Measurements from ENCODE around the gene BCAR3.

The BCAR3 gene

DNA sequence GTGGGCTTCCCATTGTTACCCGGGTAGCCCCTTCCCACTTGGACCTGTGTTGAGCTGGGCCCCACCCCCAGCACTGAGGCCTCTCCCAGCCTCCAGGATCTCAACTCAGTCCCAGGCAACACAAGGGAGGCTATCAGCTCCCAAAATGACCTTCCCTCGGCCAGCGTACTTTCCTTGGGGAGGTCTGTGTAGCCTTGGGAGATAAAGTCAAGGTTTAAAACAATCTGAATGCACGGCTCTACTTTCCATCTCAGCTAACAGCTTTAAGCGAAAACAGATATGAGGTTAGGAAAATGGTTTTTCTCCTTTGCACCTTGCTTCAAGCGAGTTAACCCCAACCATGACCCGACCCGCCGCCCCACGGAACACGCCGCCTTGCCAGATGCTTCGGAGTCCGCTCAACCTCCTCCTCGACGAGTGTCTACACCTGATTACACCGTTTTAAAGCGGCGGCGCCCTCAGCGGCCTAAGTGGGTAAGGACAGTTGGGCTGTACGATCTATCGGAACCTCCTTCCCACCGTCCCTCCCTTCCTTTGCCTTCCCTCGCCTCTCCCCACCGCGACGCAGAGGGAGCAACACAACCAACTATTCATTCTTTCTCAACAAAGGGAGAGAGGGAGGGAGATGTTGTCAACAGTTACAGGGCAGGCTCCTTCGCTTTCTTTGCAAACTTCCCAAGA lies 1.1 kb downstream of the BCAR3 start:
- Histone ChIP-seq H3K23ac (ENCODE audit: low read length) (no peak overlapping the region), H2BK120ac (ENCODE audit: insufficient read depth, low read length, poor library complexity) (peak overlapping the region; percentile 78), H2AK5ac (ENCODE audit: low read length) (peak overlapping the region; percentile 0), H3K79me2 (ENCODE audit: control insufficient read depth, insufficient read depth, low read length, poor library complexity) (peaks cover 24% of the 10 kb centered on the region), H3K4me2 (ENCODE audit: low read length) (peak overlapping the region; percentile 89), H3K9ac (ENCODE audit: low read length) (peak overlapping the region; percentile 81), H3K4me1 (ENCODE audit: control insufficient read depth in 1 of 2, insufficient read depth in 2 of 2, low read length in 2 of 2) (peaks cover 9 to 16% of the 10 kb centered on the region in 2 experiments), H2BK5ac (ENCODE audit: low read depth, low read length, poor library complexity) (peak overlapping the region; percentile 88), H3K14ac (ENCODE audit: low read length) (peak overlapping the region; percentile 88), H4K12ac (ENCODE audit: low read depth, low read length) (peak overlapping the region; percentile 92), H3K79me1 (ENCODE audit: low read length) (peaks cover 15% of the 10 kb centered on the region), H3K18ac (ENCODE audit: low read length) (peak overlapping the region; percentile 88), H3K27me3 (ENCODE audit: insufficient read depth, low read length) (no peaks in the 10 kb centered on the region), H3K4ac (ENCODE audit: low read depth, low read length) (peak overlapping the region; percentile 96), H2AFZ (ENCODE audit: insufficient read depth, low read length, poor library complexity) (peak overlapping the region; percentile 88), H4K91ac (ENCODE audit: low read depth, low read length) (peak overlapping the region; percentile 93), H3K36me3 (ENCODE audit: control insufficient read depth in 1 of 2, insufficient read depth in 2 of 2, low read length in 2 of 2) (peaks cover 4 to 6% of the 10 kb centered on the region in 2 experiments), H2BK12ac (ENCODE audit: low read length) (no peak overlapping the region), H3K4me3 (ENCODE audit: low read depth, low read length) (peak overlapping the region; percentile 90), H4K8ac (ENCODE audit: low read depth, low read length) (peak overlapping the region; percentile 68), H3K9me3 (ENCODE audit: insufficient read depth, low read depth, low read length) (no peaks in the 10 kb centered on the region), H3K27ac (ENCODE audit: low read depth, low read length) (peak overlapping the region; percentile 83)
- DNase-seq = peak; percentile 88 to 93
- WGBS (ENCODE audit: extremely low coverage, insufficient coverage, insufficient read length) = no CpG with 5 or more reads among the region's 29 CpGs

DNA sequence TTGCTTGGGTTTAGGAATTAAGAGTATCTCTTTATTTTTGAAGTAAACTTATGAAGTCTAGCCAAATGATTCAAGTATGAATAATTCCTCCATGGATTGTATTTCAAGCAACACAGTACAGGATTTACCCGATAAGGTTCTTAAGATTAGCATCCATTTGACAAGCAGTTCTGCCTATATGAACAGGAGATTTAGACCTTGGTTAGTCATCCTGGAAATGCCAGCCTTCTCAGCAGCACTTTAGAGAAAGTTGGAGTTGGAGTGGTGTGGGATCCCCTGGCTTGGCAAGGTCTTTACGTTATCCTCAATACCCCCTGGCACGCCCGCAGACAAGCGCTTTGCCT lies 1.6 kb downstream of the BCAR3 start:
- peaks cover 12 to 16% of the 10 kb centered on the region in 2 experiments for H3K4me1 ChIP-seq (ENCODE audit: control insufficient read depth in 1 of 2, insufficient read depth in 2 of 2, low read length in 2 of 2)
- H4K8ac ChIP-seq (ENCODE audit: low read depth, low read length) = no peak overlapping the region
- H3K9ac ChIP-seq (ENCODE audit: low read length) = no peak overlapping the region
- H3K18ac ChIP-seq (ENCODE audit: low read length) = peak overlapping the region; percentile 2
- H3K27ac ChIP-seq (ENCODE audit: low read depth, low read length) = no peak overlapping the region
- H4K91ac ChIP-seq (ENCODE audit: low read depth, low read length) = no peak overlapping the region
- H2AFZ ChIP-seq (ENCODE audit: insufficient read depth, low read length, poor library complexity) = no peak overlapping the region
- peaks cover 15% of the 10 kb centered on the region for H3K79me1 ChIP-seq (ENCODE audit: low read length)
- no peaks in the 10 kb centered on the region for H3K27me3 ChIP-seq (ENCODE audit: insufficient read depth, low read length)
- H3K9me3 ChIP-seq (ENCODE audit: insufficient read depth, low read depth, low read length) = no peaks in the 10 kb centered on the region
- H3K4me3 ChIP-seq (ENCODE audit: low read depth, low read length) = peak overlapping the region; percentile 90
- peak in 1 of 2 donors; percentile 49 for DNase-seq
- no peak overlapping the region for H2BK12ac ChIP-seq (ENCODE audit: low read length)
- peaks cover 4 to 6% of the 10 kb centered on the region in 2 experiments for H3K36me3 ChIP-seq (ENCODE audit: control insufficient read depth in 1 of 2, insufficient read depth in 2 of 2, low read length in 2 of 2)
- H3K4ac ChIP-seq (ENCODE audit: low read depth, low read length) = peak overlapping the region; percentile 96
- H2BK120ac ChIP-seq (ENCODE audit: insufficient read depth, low read length, poor library complexity) = no peak overlapping the region
- no CpG with 5 or more reads among the region's 5 CpGs for WGBS (ENCODE audit: extremely low coverage, insufficient coverage, insufficient read length)
- H2BK5ac ChIP-seq (ENCODE audit: low read depth, low read length, poor library complexity) = no peak overlapping the region
- peak overlapping the region; percentile 89 for H3K4me2 ChIP-seq (ENCODE audit: low read length)
- no peak overlapping the region for H4K12ac ChIP-seq (ENCODE audit: low read depth, low read length)
- peaks cover 27% of the 10 kb centered on the region for H3K79me2 ChIP-seq (ENCODE audit: control insufficient read depth, insufficient read depth, low read length, poor library complexity)
- H3K14ac ChIP-seq (ENCODE audit: low read length) = peak overlapping the region; percentile 7
- H3K23ac ChIP-seq (ENCODE audit: low read length) = no peak overlapping the region
- peak overlapping the region; percentile 0 for H2AK5ac ChIP-seq (ENCODE audit: low read length)

DNA sequence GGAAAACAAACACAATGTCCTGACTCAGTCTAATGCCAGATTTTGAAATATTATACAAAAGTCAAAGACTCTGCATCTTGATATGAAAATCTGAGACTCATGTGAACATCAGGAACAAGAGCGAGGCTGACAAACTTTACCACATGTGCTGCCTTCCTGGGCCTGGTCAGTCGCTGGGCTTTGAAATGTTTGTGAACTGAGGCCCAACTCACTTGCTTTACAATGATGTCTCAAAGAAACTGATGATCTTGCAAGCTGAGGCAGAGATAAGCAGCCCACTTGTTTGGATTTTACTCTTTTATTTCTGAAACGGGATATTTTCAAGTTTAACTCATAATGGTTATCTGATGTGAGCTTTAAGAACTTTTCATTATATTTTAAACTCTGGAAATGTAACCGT lies 2.1 kb downstream of the BCAR3 start:
- Histone ChIP-seq H3K9me3 (ENCODE audit: insufficient read depth, low read depth, low read length) (no peaks in the 10 kb centered on the region), H3K27me3 (ENCODE audit: insufficient read depth, low read length) (no peaks in the 10 kb centered on the region), H3K4ac (ENCODE audit: low read depth, low read length) (peak overlapping the region; percentile 87), H4K8ac (ENCODE audit: low read depth, low read length) (no peak overlapping the region), H2BK120ac (ENCODE audit: insufficient read depth, low read length, poor library complexity) (no peak overlapping the region), H3K9ac (ENCODE audit: low read length) (no peak overlapping the region), H3K18ac (ENCODE audit: low read length) (no peak overlapping the region), H3K27ac (ENCODE audit: low read depth, low read length) (no peak overlapping the region), H3K79me2 (ENCODE audit: control insufficient read depth, insufficient read depth, low read length, poor library complexity) (peaks cover 27% of the 10 kb centered on the region), H3K23ac (ENCODE audit: low read length) (no peak overlapping the region), H4K12ac (ENCODE audit: low read depth, low read length) (no peak overlapping the region), H3K14ac (ENCODE audit: low read length) (no peak overlapping the region), H3K79me1 (ENCODE audit: low read length) (peaks cover 15% of the 10 kb centered on the region), H3K4me1 (ENCODE audit: control insufficient read depth in 1 of 2, insufficient read depth in 2 of 2, low read length in 2 of 2) (peaks cover 12 to 16% of the 10 kb centered on the region in 2 experiments), H2AFZ (ENCODE audit: insufficient read depth, low read length, poor library complexity) (no peak overlapping the region), H3K4me3 (ENCODE audit: low read depth, low read length) (no peak overlapping the region), H3K36me3 (ENCODE audit: control insufficient read depth in 1 of 2, insufficient read depth in 2 of 2, low read length in 2 of 2) (peaks cover 6 to 7% of the 10 kb centered on the region in 2 experiments), H2AK5ac (ENCODE audit: low read length) (no peak overlapping the region), H2BK5ac (ENCODE audit: low read depth, low read length, poor library complexity) (no peak overlapping the region), H4K91ac (ENCODE audit: low read depth, low read length) (no peak overlapping the region), H3K4me2 (ENCODE audit: low read length) (peak overlapping the region; percentile 2), H2BK12ac (ENCODE audit: low read length) (no peak overlapping the region)
- DNase-seq = no peak
- WGBS (ENCODE audit: extremely low coverage, insufficient coverage, insufficient read length) = no CpG with 5 or more reads among the region's 4 CpGs

DNA sequence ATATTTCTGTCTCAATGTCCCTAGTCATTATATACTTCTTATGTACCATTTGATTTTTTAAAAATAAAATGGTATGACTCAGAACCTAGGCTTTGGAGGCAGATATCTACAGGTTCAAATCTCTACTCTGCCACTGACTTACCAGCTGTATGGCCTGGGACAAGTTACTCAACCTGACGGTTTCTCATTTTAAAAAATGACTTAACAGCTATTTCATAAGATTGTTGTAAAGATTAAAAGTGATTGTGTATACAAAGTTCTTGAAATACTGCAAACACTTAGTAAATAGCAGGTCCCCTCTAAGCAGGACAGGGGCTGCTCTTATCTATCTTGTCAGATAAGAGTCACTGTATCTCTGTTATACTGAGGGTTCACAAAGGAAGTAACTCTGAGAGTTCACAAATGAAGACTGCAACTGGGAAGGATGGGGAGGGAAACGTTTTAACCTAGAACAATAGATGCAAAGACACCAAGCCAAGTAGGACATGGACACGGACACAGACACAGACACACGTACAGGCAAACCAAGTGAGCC lies 2.6 kb downstream of the BCAR3 start:
- Histone ChIP-seq H3K4ac (ENCODE audit: low read depth, low read length) (no peak overlapping the region), H3K18ac (ENCODE audit: low read length) (no peak overlapping the region), H3K23ac (ENCODE audit: low read length) (no peak overlapping the region), H3K27ac (ENCODE audit: low read depth, low read length) (no peak overlapping the region), H3K4me2 (ENCODE audit: low read length) (peak overlapping the region; percentile 2), H2BK120ac (ENCODE audit: insufficient read depth, low read length, poor library complexity) (no peak overlapping the region), H3K27me3 (ENCODE audit: insufficient read depth, low read length) (no peaks in the 10 kb centered on the region), H3K14ac (ENCODE audit: low read length) (no peak overlapping the region), H2BK12ac (ENCODE audit: low read length) (no peak overlapping the region), H3K4me1 (ENCODE audit: control insufficient read depth in 1 of 2, insufficient read depth in 2 of 2, low read length in 2 of 2) (peaks cover 12 to 16% of the 10 kb centered on the region in 2 experiments), H2BK5ac (ENCODE audit: low read depth, low read length, poor library complexity) (no peak overlapping the region), H4K91ac (ENCODE audit: low read depth, low read length) (no peak overlapping the region), H3K79me2 (ENCODE audit: control insufficient read depth, insufficient read depth, low read length, poor library complexity) (peaks cover 27% of the 10 kb centered on the region), H3K9ac (ENCODE audit: low read length) (no peak overlapping the region), H4K8ac (ENCODE audit: low read depth, low read length) (no peak overlapping the region), H2AFZ (ENCODE audit: insufficient read depth, low read length, poor library complexity) (no peak overlapping the region), H4K12ac (ENCODE audit: low read depth, low read length) (no peak overlapping the region), H3K9me3 (ENCODE audit: insufficient read depth, low read depth, low read length) (no peaks in the 10 kb centered on the region), H3K4me3 (ENCODE audit: low read depth, low read length) (no peak overlapping the region), H2AK5ac (ENCODE audit: low read length) (no peak overlapping the region), H3K36me3 (ENCODE audit: control insufficient read depth in 1 of 2, insufficient read depth in 2 of 2, low read length in 2 of 2) (peaks cover 9 to 10% of the 10 kb centered on the region in 2 experiments), H3K79me1 (ENCODE audit: low read length) (peaks cover 15% of the 10 kb centered on the region)
- no CpG with 5 or more reads among the region's 4 CpGs for WGBS (ENCODE audit: extremely low coverage, insufficient coverage, insufficient read length)
- DNase-seq = peak in 1 of 2 donors; percentile 79
